ENCODE results near the gene TRAPPC3L. TPM values are rescaled to one million over a fixed set of nuclear protein-coding genes. Genes with fewer than 3 reads are reported as not detected.

TRAPPC3L gene
- total and polyA plus RNA-seq, 2 of the 8 experiments (the other 6 are each of a cell fraction or from before 2014, with no cell fraction given) = not detected

- H3K56ac ChIP-seq (replicated peaks; ENCODE audit: insufficient read length, low read depth, low read length) = no peak overlapping the region
- no peaks in the 10 kb centered on the region for H3K36me3 ChIP-seq (ENCODE audit: control insufficient read depth in 2 of 4, insufficient read depth in 4 of 4, low read length in 3 of 4)
- H2BK20ac ChIP-seq (ENCODE audit: low read length) = no peak overlapping the region
- no peak overlapping the region for H3K4ac ChIP-seq (replicated peaks; ENCODE audit: insufficient read length, low read depth, low read length)
- WGBS, 2 experiments (ENCODE audit: extremely low coverage in 1 of 2, insufficient coverage in 1 of 2, insufficient read length in 1 of 2, insufficient replicate concordance in 2 of 2, low coverage in 1 of 2, low lambda C conversion rate in 2 of 2, missing lambda C conversion rate in 1 of 2) = 87% methylated on average over 4 of the region's 4 CpGs; no CpG with 5 or more reads in 1 of the 2 experiments
- no peak overlapping the region for H4K8ac ChIP-seq (ENCODE audit: extremely low read depth, insufficient read depth, low read length)
- no peak overlapping the region for H2BK5ac ChIP-seq (ENCODE audit: low read depth, low read length)
- no peak overlapping the region for H2AK5ac ChIP-seq (ENCODE audit: low read depth, low read length)
- H3K79me1 ChIP-seq (ENCODE audit: low read depth, low read length) = no peaks in the 10 kb centered on the region
- no peak overlapping the region for H3K23ac ChIP-seq (ENCODE audit: insufficient read length)
- peaks cover 0 to 11% (median 4%) of the 10 kb centered on the region in 4 experiments; a peak in 4 of 7 replicates for H3K4me1 ChIP-seq (replicated peaks in 1 of 4; ENCODE audit: control insufficient read depth in 3 of 4, insufficient read depth in 4 of 4, low read length in 3 of 4)
- no peaks in the 10 kb centered on the region for H3K79me2 ChIP-seq (ENCODE audit: control insufficient read depth in 1 of 2, insufficient read depth in 2 of 2, low read length in 2 of 2)
- H3K9me3 ChIP-seq (ENCODE audit: insufficient read depth in 2 of 2, low read depth in 1 of 2, low read length in 1 of 2) = no peaks in the 10 kb centered on the region
- H4K20me1 ChIP-seq (replicated peaks in 1 of 2; ENCODE audit: control insufficient read depth in 1 of 2, insufficient read depth in 2 of 2, low read length in 2 of 2) = no peaks in the 10 kb centered on the region
- no peak overlapping the region for H2BK120ac ChIP-seq (replicated peaks; ENCODE audit: low read depth, low read length)
- CTCF ChIA-PET (ENCODE audit: partially characterized antibody) = interaction anchor here (0.5 to 6.0 kb wide), 15 partner anchors 9 to 297 kb away, joined by 3 to 60 read pairs (median 4); no protein-coding TSS in a partner anchor
- FAIRE-seq (no peak), DNase-seq (ENCODE audit: low read depth in 1 of 2, low spot score in 2 of 2) (no peak)
- H4K5ac ChIP-seq (ENCODE audit: insufficient read length, low read depth, low read length) = no peak overlapping the region
- H3K4me3 ChIP-seq (ENCODE audit: extremely low read depth in 1 of 4, insufficient read depth in 2 of 4, low read depth in 3 of 4, low read length in 4 of 4) = no peak overlapping the region
- no peak overlapping the region for H3K9ac ChIP-seq (replicated peaks in 1 of 4; ENCODE audit: extremely low read depth in 1 of 4, low read depth in 3 of 4, low read length in 3 of 4)
- peaks cover 0 to 1% (median 0%) of the 10 kb centered on the region in 4 experiments; a peak in 1 of 7 replicates for H3K27me3 ChIP-seq (replicated peaks in 1 of 4; ENCODE audit: control insufficient read depth in 3 of 4, extremely low read depth in 1 of 4, insufficient read depth in 3 of 4, low read length in 3 of 4)
- H2BK12ac ChIP-seq (ENCODE audit: low read depth, low read length) = no peak overlapping the region
- no peak overlapping the region for H3K14ac ChIP-seq (ENCODE audit: insufficient read length)
- no peak overlapping the region for H3K4me2 ChIP-seq (ENCODE audit: insufficient read depth in 1 of 2, low read depth in 2 of 2, low read length in 2 of 2)
- H3K18ac ChIP-seq (ENCODE audit: extremely low read depth, low read length) = no peak overlapping the region
- no peak overlapping the region for H4K91ac ChIP-seq (replicated peaks; ENCODE audit: insufficient read length, low read length)
- no peaks in the 10 kb centered on the region for H3K23me2 ChIP-seq (ENCODE audit: low read depth, low read length)
- POLR2A ChIA-PET (ENCODE audit: partially characterized antibody) = interaction anchor here (1.0 kb wide), 1 partner anchor 102 kb away, joined by 3 read pairs; the partner anchor contains the start of gene RSPH4A
- H3K27ac ChIP-seq (ENCODE audit: low read depth, low read length) = no peak overlapping the region
- no peak overlapping the region for H2BK15ac ChIP-seq (ENCODE audit: low read length)
- H2AFZ ChIP-seq (ENCODE audit: low read length) = no peak overlapping the region
- TF ChIP-seq KDM1A (IDR thresholded peaks at IDR 0.05; ENCODE audit: borderline replicate concordance, low read length) (no peak), SUZ12 (IDR thresholded peaks at IDR 0.05; ENCODE audit: low read length) (no peak), CEBPB (IDR thresholded peaks at IDR 0.05; ENCODE audit: low read depth, low read length) (no peak), HDAC2 (IDR thresholded peaks at IDR 0.05; ENCODE audit: borderline replicate concordance in 1 of 2, low read depth in 2 of 2, low read length in 2 of 2) (no peak), POLR2A (IDR thresholded peaks at IDR 0.05; ENCODE audit: control extremely low read depth in 1 of 2, low read depth in 2 of 2, low read length in 2 of 2) (no peak), SRF (IDR thresholded peaks at IDR 0.05; ENCODE audit: low read depth, low read length) (no peak), SP1 (IDR thresholded peaks at IDR 0.05; ENCODE audit: low read depth, low read length) (no peak), SIN3A (conservative IDR thresholded peaks at IDR 0.05 in 1 of 2, IDR thresholded peaks at IDR 0.05 in 1 of 2; ENCODE audit: low read depth in 1 of 2, low read length in 2 of 2) (no peak), USF2 (IDR thresholded peaks at IDR 0.05; ENCODE audit: low read length) (no peak), MAX (IDR thresholded peaks at IDR 0.05) (no peak), POU5F1 (IDR thresholded peaks at IDR 0.05; ENCODE audit: low read depth, low read length) (no peak), POLR2AphosphoS5 (IDR thresholded peaks at IDR 0.05; ENCODE audit: low read depth, low read length) (no peak), FOSL1 (IDR thresholded peaks at IDR 0.05; ENCODE audit: insufficient read depth, low read depth, low read length) (no peak)
Observed at GRCh38 chr6:116514111-116514510, 31.4 kb downstream of the TRAPPC3L start.

Data from H1 (cell line).